ENCODE results near the gene TGFBRAP1. TPM values are rescaled to one million over a fixed set of nuclear protein-coding genes. Genes with fewer than 3 reads are reported as not detected.

The TGFBRAP1 gene
- total RNA-seq, 1 donor from 2014 or later = 20.0 TPM

- Mint-ChIP-seq H3K4me3 (ENCODE audit: low read depth) (no peak overlapping the region), H3K27ac (no peak overlapping the region), H3K9me3 (ENCODE audit: low read depth) (no peaks in the 10 kb centered on the region), H3K36me3 (ENCODE audit: insufficient read depth) (peaks cover 2% of the 10 kb centered on the region), H3K27me3 (no peaks in the 10 kb centered on the region), H3K4me1 (ENCODE audit: low read depth) (peaks cover 2% of the 10 kb centered on the region)
- no peak for TF ChIP-seq CTCF (IDR thresholded peaks at IDR 0.05; ENCODE audit: unreplicated experiment)
- no peak for DNase-seq (ENCODE audit: low spot score, unreplicated experiment)
Observed at GRCh38 chr2:105320651-105321215, 8.8 kb downstream of the TGFBRAP1 start.

- Mint-ChIP-seq H3K4me3 (ENCODE audit: low read depth) (no peak overlapping the region), H3K27ac (no peak overlapping the region), H3K9me3 (ENCODE audit: low read depth) (no peaks in the 10 kb centered on the region), H3K27me3 (no peaks in the 10 kb centered on the region), H3K4me1 (ENCODE audit: low read depth) (peaks cover 2% of the 10 kb centered on the region), H3K36me3 (ENCODE audit: insufficient read depth) (peaks cover 2% of the 10 kb centered on the region)
- TF ChIP-seq CTCF (IDR thresholded peaks at IDR 0.05; ENCODE audit: unreplicated experiment) = no peak
- no peak for DNase-seq (ENCODE audit: low spot score, unreplicated experiment)
Observed at GRCh38 chr2:105317937-105318336, 11.6 kb downstream of the TGFBRAP1 start.

GRCh38 chr2:105315314-105315713 is 14.2 kb downstream of the TGFBRAP1 start:
- Mint-ChIP-seq H3K4me1 (ENCODE audit: low read depth) (peaks cover 2% of the 10 kb centered on the region), H3K4me3 (ENCODE audit: low read depth) (no peak overlapping the region), H3K9me3 (ENCODE audit: low read depth) (no peaks in the 10 kb centered on the region), H3K36me3 (ENCODE audit: insufficient read depth) (peaks cover 4% of the 10 kb centered on the region), H3K27me3 (no peaks in the 10 kb centered on the region), H3K27ac (no peak overlapping the region)
- DNase-seq (ENCODE audit: low spot score, unreplicated experiment) = no peak
- TF ChIP-seq CTCF (IDR thresholded peaks at IDR 0.05; ENCODE audit: unreplicated experiment) = no peak

- DNase-seq (ENCODE audit: low spot score, unreplicated experiment) = no peak
- H3K36me3 Mint-ChIP-seq (ENCODE audit: insufficient read depth) = peaks cover 4% of the 10 kb centered on the region
- no peaks in the 10 kb centered on the region for H3K27me3 Mint-ChIP-seq
- H3K4me3 Mint-ChIP-seq (ENCODE audit: low read depth) = no peak overlapping the region
- no peak overlapping the region for H3K27ac Mint-ChIP-seq
- no peaks in the 10 kb centered on the region for H3K9me3 Mint-ChIP-seq (ENCODE audit: low read depth)
- TF ChIP-seq CTCF (IDR thresholded peaks at IDR 0.05; ENCODE audit: unreplicated experiment) = no peak
- H3K4me1 Mint-ChIP-seq (ENCODE audit: low read depth) = no peaks in the 10 kb centered on the region
Observed at GRCh38 chr2:105313877-105314276, 15.7 kb downstream of the TGFBRAP1 start.

- Mint-ChIP-seq H3K27me3 (no peaks in the 10 kb centered on the region), H3K4me3 (ENCODE audit: low read depth) (no peak overlapping the region), H3K27ac (no peak overlapping the region), H3K9me3 (ENCODE audit: low read depth) (no peaks in the 10 kb centered on the region), H3K4me1 (ENCODE audit: low read depth) (no peaks in the 10 kb centered on the region), H3K36me3 (ENCODE audit: insufficient read depth) (peaks cover 10% of the 10 kb centered on the region)
- DNase-seq (ENCODE audit: low spot score, unreplicated experiment) = no peak
- TF ChIP-seq CTCF (IDR thresholded peaks at IDR 0.05; ENCODE audit: unreplicated experiment) = no peak
Observed at GRCh38 chr2:105309147-105309545, 20.4 kb downstream of the TGFBRAP1 start.
